Stimulated activated memory B cell treated with anti-CD40 and anti-IgM and Interleukin-4, amounts not matched to agents 10 μg/mL and 1 μg/mL and 100 μg/mL, for 72 hours (primary cell): ENCODE measurements around the gene CD80.
"Not testable (repeated sequence)": the region's sequence is repeated elsewhere in the genome, so short reads cannot be mapped to it uniquely, and the experiment has no call there.

Experiments
- ATAC-seq: fragments of 150-1000 bp; cut with Tn5 transposase; 2 replicates; pipeline ENCODE4 v1.10.0; 2021
- H3K27ac Mint-ChIP-seq: one replicate; pipeline ENCODE4 v1.8.0; 2022; ENCODE audit warnings: mild to moderate bottlenecking, mixed read lengths
- H3K27me3 Mint-ChIP-seq: one replicate; pipeline ENCODE4 v1.8.0; 2022; ENCODE audit warnings: mixed read lengths
- H3K36me3 Mint-ChIP-seq: one replicate; pipeline ENCODE4 v1.8.0; 2022; ENCODE audit warnings: mixed read lengths
- H3K4me1 Mint-ChIP-seq: one replicate; pipeline ENCODE4 v1.8.0; 2022; ENCODE audit warnings: mixed read lengths
- H3K4me3 Mint-ChIP-seq: one replicate; pipeline ENCODE4 v1.8.0; 2022; ENCODE audit warnings: mild to moderate bottlenecking, moderate library complexity, mixed read lengths
- H3K9me3 Mint-ChIP-seq: one replicate; pipeline ENCODE4 v1.8.0; 2022; ENCODE audit warnings: mixed read lengths

CD80 gene

GRCh38 chr3:119590706-119591105 lies 31.3 kb upstream of the CD80 start:
- Mint-ChIP-seq H3K4me1 (peaks cover 61% of the 10 kb centered on the region), H3K9me3 (no peaks in the 10 kb centered on the region), H3K27ac (no peak overlapping the region), H3K27me3 (no peaks in the 10 kb centered on the region), H3K36me3 (peaks cover 55% of the 10 kb centered on the region), H3K4me3 (no peak overlapping the region)
- ATAC-seq, result no peak

DNA sequence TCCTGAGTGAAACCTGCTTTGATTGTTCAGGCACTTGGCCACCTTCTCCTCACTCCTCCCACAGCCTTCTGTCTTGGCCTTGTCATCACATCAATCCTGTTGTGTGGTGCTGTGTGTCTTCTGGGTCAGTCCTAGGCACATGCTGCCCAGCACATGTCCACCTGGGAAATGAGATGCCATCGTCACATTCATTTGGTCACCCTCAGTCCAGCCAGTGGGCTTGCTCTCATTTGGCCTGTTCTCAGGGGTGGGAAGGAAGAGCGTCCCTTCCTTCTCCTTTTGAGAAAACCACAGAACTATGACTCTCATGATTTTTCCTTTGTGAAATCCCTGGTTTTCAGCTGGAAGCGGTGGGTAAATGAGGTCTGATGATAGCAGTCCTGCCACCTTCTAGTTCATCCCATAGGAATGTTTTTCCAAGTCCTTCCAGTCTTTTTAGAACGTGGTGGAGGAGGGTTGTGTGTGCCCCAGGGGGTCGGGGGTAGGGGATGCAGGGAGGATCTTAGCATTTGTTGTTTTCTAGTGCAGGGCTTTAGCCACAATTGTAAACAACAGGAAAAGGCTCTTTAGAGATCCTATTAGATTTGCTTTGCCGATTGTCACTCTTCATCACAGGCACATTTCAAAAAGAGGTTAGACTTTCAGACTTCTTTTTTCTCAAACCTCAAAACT lies 29.8 kb upstream of the CD80 start:
- H3K27ac Mint-ChIP-seq, result peak overlapping the region; percentile 85
- ATAC-seq, result no peak
- H3K27me3 Mint-ChIP-seq, result no peaks in the 10 kb centered on the region
- H3K4me1 Mint-ChIP-seq, result peaks cover 62% of the 10 kb centered on the region
- H3K9me3 Mint-ChIP-seq, result no peaks in the 10 kb centered on the region
- H3K4me3 Mint-ChIP-seq, result no peak overlapping the region
- peaks cover 66% of the 10 kb centered on the region for H3K36me3 Mint-ChIP-seq

DNA sequence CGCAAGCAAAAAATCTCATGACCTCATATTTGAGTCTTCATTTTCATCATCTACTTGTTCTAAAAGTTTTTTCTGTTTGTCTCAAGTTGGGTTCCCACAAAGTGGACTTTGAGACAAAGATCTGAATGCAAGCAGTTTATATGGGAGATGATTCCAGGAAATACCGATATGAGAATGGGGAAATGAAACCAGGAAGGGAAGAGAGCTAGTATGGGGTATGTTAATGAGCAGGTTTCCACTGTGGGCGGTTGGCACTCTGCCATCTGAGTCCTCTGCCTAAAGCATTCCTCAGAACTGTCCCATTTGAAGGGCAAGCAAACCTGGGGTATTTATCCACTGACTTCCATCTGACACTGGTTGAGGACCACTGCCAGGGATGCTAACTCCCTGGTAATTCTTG lies 28.7 kb upstream of the CD80 start:
- H3K27ac Mint-ChIP-seq, result peak overlapping the region; percentile 85
- peak; percentile 83 for ATAC-seq
- H3K4me3 Mint-ChIP-seq, result peak overlapping the region; percentile 60
- H3K27me3 Mint-ChIP-seq, result no peaks in the 10 kb centered on the region
- H3K36me3 Mint-ChIP-seq, result peaks cover 62% of the 10 kb centered on the region
- H3K9me3 Mint-ChIP-seq, result no peaks in the 10 kb centered on the region
- H3K4me1 Mint-ChIP-seq, result peaks cover 61% of the 10 kb centered on the region

DNA sequence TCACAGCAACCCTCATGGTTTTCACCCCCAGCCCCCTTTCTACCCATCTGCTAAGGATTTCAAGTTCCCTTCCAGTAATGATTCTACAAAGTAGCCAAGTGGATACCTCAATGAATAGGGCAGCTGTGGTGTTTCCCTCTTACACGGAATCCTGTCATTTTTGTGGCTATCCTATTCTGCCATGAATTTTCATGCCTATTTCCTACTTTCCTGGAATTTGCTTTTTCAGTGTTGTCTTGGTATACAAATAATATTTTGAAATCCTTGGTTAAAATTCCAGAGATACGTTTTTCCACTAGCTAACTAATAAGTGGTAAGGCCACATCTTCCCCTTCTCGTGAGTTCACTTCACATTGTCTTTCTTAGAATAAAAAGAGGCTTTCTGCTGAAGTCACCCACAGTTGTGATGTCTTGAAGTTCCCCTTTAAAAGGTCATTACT lies 27.3 kb upstream of the CD80 start:
- Mint-ChIP-seq H3K9me3 (no peaks in the 10 kb centered on the region), H3K36me3 (peaks cover 68% of the 10 kb centered on the region), H3K4me1 (peaks cover 59% of the 10 kb centered on the region), H3K27ac (peak overlapping the region; percentile 85), H3K27me3 (no peaks in the 10 kb centered on the region), H3K4me3 (peak overlapping the region; percentile 38)
- peak; percentile 69 for ATAC-seq

- peaks cover 67% of the 10 kb centered on the region for H3K36me3 Mint-ChIP-seq
- peak overlapping the region; percentile 85 for H3K27ac Mint-ChIP-seq
Measured at GRCh38 chr3:119585856-119586570, 26.6 kb upstream of the CD80 start.

DNA sequence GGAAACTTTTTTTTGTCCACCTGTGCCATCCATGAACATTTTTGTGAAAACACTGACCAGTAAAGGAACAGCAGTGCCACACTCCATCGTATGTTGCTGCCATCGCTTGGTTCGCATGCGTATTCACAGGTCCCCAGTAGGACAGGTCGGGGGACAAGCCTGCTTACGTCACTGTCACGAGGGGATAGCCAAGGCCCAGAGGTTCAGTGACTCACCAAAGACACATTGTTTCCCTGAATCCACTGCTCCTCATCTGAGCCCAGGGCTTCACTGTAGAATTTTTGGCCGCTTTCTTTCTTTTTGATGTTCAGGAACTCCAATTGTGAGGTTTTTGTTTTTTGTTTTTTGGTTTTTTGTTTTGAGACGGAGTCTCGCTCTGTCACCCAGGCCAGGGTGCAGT lies 25.8 kb upstream of the CD80 start:
- Mint-ChIP-seq H3K27me3 (no peaks in the 10 kb centered on the region), H3K4me3 (peak overlapping the region; percentile 29), H3K4me1 (peaks cover 72% of the 10 kb centered on the region), H3K9me3 (no peaks in the 10 kb centered on the region), H3K36me3 (peaks cover 59% of the 10 kb centered on the region), H3K27ac (peak overlapping the region; percentile 85)
- ATAC-seq, result no peak

More at GRCh38 chr3:119585856-119586570, 26.6 kb upstream of the CD80 start:
- Mint-ChIP-seq H3K4me1 (peaks cover 66% of the 10 kb centered on the region), H3K4me3 (no peak overlapping the region), H3K27me3 (no peaks in the 10 kb centered on the region), H3K9me3 (no peaks in the 10 kb centered on the region)
- ATAC-seq, result no peak

- peaks cover 63% of the 10 kb centered on the region for H3K4me1 Mint-ChIP-seq
- H3K27ac Mint-ChIP-seq, result peak overlapping the region; percentile 99
- H3K36me3 Mint-ChIP-seq, result peaks cover 39% of the 10 kb centered on the region
- no peaks in the 10 kb centered on the region for H3K9me3 Mint-ChIP-seq
- peak overlapping the region; percentile 32 for H3K4me3 Mint-ChIP-seq
- H3K27me3 Mint-ChIP-seq, result no peaks in the 10 kb centered on the region
- peak; percentile 60 for ATAC-seq
Measured at GRCh38 chr3:119582178-119582577, 22.8 kb upstream of the CD80 start.

DNA sequence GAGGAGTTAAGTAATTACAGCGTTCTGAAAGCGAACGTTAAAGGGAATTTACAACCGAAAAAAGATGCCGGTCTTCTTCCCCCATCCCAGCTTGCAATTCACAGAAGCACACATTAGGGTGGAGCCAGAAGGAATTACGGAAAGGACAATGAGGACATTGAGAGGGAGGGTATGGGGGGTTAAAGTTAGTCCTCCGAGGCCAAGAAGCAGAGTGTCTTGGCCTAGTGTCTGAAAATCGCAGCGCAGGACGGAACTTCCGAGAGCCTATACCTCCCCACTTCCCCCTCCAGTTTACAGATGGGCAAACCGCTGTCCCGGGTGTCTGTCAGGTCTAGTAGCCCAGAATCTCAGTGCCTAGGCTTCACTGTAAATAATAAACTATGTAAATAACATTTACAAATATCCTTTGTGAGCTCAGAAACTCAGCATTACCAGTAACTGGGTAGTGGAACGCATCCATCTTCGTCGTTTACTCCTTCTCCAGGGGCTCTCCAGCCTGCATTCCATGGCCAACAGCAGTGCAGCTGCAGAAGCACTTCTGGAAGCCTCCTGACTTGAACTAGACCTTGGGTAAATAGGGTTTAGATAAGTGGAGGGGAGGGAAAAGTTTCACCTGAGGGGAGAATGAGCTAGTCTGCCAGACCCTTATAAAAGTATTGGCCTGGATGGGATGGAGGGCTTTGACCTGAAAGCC lies 20.8 kb upstream of the CD80 start:
- peak overlapping the region; percentile 99 for H3K27ac Mint-ChIP-seq

GRCh38 chr3:119579366-119580066 lies 20.1 kb upstream of the CD80 start, which contains the start of gene ADPRH:
Gene ADPRH, plus strand, starts transcription at chr3:119579492. Its CDS starts 2,678 bp downstream, at chr3:119582170.
- Mint-ChIP-seq H3K27me3 (no peaks in the 10 kb centered on the region), H3K9me3 (no peaks in the 10 kb centered on the region), H3K27ac (peak within 1 kb of the TSS; percentile 99), H3K4me1 (peaks cover 44% of the 10 kb centered on the region), H3K4me3 (peak within 1 kb of the TSS; percentile 90), H3K36me3 (peaks cover 13% of the 10 kb centered on the region)
- peak; percentile 91 for ATAC-seq

More for the DNA sequence above, 20.8 kb upstream of the CD80 start:
- peak overlapping the region; percentile 90 for H3K4me3 Mint-ChIP-seq
- H3K27me3 Mint-ChIP-seq, result no peaks in the 10 kb centered on the region
- H3K4me1 Mint-ChIP-seq, result peaks cover 44% of the 10 kb centered on the region
- ATAC-seq, result peak; percentile 85
- H3K9me3 Mint-ChIP-seq, result no peaks in the 10 kb centered on the region
- H3K36me3 Mint-ChIP-seq, result peaks cover 20% of the 10 kb centered on the region

GRCh38 chr3:119575507-119575906 lies 16.1 kb upstream of the CD80 start:
- Mint-ChIP-seq H3K4me1 (peaks cover 24% of the 10 kb centered on the region), H3K9me3 (no peaks in the 10 kb centered on the region), H3K4me3 (no peak overlapping the region), H3K27me3 (no peaks in the 10 kb centered on the region), H3K36me3 (peaks cover 5% of the 10 kb centered on the region), H3K27ac (no peak overlapping the region)
- ATAC-seq, result no peak

- H3K4me1 Mint-ChIP-seq, result peaks cover 9% of the 10 kb centered on the region
- peaks cover 9% of the 10 kb centered on the region for H3K36me3 Mint-ChIP-seq
- H3K27ac Mint-ChIP-seq, result no peak overlapping the region
- no peaks in the 10 kb centered on the region for H3K9me3 Mint-ChIP-seq
- no peak overlapping the region for H3K4me3 Mint-ChIP-seq
- no peaks in the 10 kb centered on the region for H3K27me3 Mint-ChIP-seq
- no peak for ATAC-seq
Measured at GRCh38 chr3:119571688-119572087, 12.3 kb upstream of the CD80 start.

- peaks cover 13% of the 10 kb centered on the region for H3K4me1 Mint-ChIP-seq
- no peak overlapping the region for H3K4me3 Mint-ChIP-seq
- ATAC-seq, result no peak
- no peaks in the 10 kb centered on the region for H3K27me3 Mint-ChIP-seq
- no peak overlapping the region for H3K27ac Mint-ChIP-seq
- H3K36me3 Mint-ChIP-seq, result peaks cover 12% of the 10 kb centered on the region
- no peaks in the 10 kb centered on the region for H3K9me3 Mint-ChIP-seq
Measured at GRCh38 chr3:119571230-119571629, 11.8 kb upstream of the CD80 start.

GRCh38 chr3:119570229-119570628 lies 10.8 kb upstream of the CD80 start:
- Mint-ChIP-seq H3K27me3 (no peaks in the 10 kb centered on the region), H3K9me3 (no peaks in the 10 kb centered on the region), H3K36me3 (peaks cover 16% of the 10 kb centered on the region), H3K4me3 (no peak overlapping the region), H3K27ac (peak overlapping the region; percentile 62), H3K4me1 (peaks cover 20% of the 10 kb centered on the region)
- peak; percentile 79 for ATAC-seq

DNA sequence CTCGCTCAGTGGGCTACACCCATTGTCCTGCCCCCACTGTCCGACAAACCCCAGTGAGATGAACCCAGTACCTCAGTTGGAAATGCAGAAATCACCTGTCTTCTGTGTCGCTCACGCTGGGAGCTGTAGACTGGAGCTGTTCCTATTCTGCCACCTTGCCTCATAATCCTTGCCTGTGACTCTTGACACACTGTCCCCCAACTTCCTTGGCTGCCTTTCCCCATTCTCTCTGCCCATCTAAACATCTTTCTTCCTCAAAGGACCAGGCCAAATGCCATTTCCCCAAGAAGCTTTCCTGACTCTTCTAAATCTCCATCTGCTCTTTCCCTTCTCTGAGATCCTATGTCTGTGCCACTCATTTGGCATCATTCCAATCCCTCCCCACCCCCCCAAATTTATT lies 9.7 kb upstream of the CD80 start:
- H3K9me3 Mint-ChIP-seq, result no peaks in the 10 kb centered on the region
- no peak for ATAC-seq
- peaks cover 16% of the 10 kb centered on the region for H3K36me3 Mint-ChIP-seq
- H3K27ac Mint-ChIP-seq, result no peak overlapping the region
- H3K4me3 Mint-ChIP-seq, result no peak overlapping the region
- peaks cover 25% of the 10 kb centered on the region for H3K4me1 Mint-ChIP-seq
- no peaks in the 10 kb centered on the region for H3K27me3 Mint-ChIP-seq

- not testable (repeated sequence) for H3K27me3 Mint-ChIP-seq, ATAC-seq, H3K9me3 Mint-ChIP-seq, H3K4me3 Mint-ChIP-seq
- peak overlapping the region; percentile 100 for H3K27ac Mint-ChIP-seq
- peaks cover 16% of the 10 kb centered on the region for H3K36me3 Mint-ChIP-seq
- H3K4me1 Mint-ChIP-seq, result peaks cover 49% of the 10 kb centered on the region
Measured at GRCh38 chr3:119563334-119563733, 3.9 kb upstream of the CD80 start.
